ENCODE results near the gene ADA.
A peak's percentile ranks its signal among the peaks of the same experiment; 100 is the strongest.

ADA gene

DNA sequence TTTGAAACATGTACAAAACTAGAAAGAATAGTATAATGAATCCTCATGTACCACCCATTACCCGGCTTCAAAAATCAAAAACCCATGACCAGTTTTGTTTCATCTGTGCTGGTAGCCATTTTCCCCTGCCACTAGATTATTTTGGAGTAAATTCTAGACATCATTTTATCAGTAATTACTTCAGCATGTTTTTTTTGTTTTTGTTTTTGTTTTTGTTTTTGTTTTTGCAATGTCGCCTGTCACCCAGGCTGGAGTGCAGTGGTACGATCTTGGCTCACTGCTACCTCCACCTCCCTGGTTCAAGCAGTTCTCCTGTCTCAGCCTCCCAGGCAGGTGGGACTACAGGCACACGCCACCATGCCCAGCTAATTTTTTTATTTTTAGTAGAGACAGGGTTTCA is 77.1 kb downstream of the ADA start:
- DNase-seq: no peak

DNA sequence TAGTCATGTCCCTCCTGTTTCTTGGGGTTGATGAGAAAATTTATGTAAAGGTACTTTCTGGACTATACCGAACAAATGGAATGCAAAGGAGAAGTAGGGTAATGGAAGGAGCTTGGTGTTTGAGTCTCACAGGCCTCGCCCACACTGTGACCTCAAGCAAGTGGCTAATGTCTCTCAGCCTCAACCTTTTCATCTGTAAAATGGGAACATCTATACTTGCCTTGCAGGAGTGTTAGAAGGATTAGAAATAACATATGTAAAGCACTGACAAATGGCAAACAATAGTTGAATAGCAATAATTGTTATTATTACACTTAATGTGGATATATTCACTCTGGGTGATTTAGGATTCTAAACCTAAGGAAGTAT is 78.0 kb downstream of the ADA start:
- peak in 1 of 3 donors; percentile 28 for DNase-seq

DNA sequence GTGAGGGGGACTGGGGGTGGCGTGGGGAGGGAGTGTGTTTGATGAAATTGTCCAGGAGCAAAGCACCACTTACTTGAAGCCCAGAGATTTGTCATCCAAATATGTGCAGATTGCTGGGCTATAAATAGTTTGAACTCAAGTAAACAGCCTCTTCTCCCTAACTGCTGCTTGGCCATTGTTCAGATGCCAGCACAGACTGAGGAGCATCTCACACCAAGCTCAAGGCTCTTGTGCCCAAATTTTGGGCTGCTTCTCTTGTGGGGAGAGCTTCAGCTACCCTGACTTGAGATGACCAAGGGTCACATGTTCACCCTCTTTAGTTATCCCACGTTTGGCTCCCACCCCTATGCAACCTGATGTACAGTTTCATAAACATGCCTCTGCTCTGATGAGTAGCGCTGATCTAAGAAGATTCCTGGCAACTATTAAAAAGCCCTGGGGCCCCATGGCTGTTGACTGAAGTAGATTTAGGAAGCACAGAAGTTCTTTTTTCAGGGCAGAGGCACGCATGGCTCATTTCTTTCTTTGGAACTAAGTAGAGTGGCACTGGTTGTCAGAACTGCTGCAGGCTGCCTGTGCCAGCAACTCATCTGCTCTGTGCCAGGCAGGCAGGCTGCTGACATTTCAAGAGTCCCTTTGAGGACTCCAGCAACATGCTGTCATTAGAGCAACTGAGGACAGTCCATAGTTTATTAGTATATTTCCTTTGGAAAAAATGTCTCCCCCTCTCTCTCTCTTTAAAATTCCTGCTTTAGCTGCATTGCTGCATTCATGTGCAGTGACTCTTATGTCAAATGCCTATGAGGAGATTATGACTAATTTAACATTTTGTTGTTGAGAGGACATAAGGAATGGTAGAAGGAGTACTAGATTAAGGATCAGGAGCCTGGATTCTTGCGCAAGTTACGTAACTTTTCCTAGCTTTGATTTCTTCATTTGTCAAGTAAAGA is 78.7 kb downstream of the ADA start:
- peak in 1 of 3 donors; percentile 39 for DNase-seq

DNA sequence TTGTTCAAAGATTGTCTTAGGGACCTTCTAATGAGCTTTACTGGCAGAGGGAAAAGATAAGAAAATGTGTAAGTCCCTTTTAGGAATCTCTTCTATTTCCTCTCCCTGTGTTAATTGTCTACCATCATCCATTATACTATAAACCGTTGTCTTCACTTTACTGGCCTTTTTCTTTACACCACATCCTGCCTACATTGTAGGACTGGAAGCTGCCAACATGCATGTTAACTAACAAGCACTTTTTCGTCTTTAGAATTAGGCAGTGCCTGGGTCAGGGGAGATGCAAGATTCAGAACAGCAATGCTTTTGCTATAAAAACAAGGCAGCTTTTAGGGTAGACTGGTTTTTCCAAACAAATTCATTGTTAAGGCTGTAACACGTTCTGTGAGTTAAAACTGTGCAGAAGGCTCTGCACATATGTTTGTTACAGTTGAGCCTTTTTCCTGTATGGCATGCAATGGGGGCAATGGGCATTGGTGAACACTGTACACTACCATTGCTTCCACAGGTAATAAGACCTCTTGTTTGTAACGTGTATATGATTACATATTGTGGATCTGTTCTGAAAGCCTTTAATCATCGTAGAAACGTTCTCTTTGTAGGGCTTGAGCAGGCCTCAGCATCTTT is 80.0 kb downstream of the ADA start:
- DNase-seq: no peak

DNA sequence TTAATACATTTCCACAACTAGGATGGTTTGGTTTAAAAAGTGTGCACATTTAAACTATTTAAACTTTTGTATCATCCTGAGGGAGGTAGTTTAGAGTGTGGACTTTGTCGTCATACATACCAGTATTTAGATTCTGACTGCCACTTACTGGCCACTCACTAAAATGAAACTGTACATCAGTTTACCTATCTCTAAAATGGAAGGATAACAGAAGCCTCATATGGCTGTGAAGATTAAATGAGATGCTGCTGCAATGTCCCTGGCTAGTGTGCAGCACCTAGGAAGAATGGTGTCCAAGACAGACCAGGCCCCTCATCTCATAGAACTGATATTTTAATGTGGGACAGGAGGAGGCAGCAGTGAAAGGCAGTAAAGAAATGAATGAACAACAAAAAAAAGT is 81.1 kb downstream of the ADA start:
- DNase-seq: no peak

Measured in suppressor macrophage treated with lipopolysaccharide for 1 hour (primary cell).